ENCODE results near the gene UBE2U. TPM values are rescaled to one million over a fixed set of nuclear protein-coding genes. Genes with fewer than 3 reads are reported as not detected.

The UBE2U gene
- total and polyA plus RNA-seq, 2 of the 8 experiments (the other 6 are each of a cell fraction or from before 2014, with no cell fraction given) = not detected

DNA sequence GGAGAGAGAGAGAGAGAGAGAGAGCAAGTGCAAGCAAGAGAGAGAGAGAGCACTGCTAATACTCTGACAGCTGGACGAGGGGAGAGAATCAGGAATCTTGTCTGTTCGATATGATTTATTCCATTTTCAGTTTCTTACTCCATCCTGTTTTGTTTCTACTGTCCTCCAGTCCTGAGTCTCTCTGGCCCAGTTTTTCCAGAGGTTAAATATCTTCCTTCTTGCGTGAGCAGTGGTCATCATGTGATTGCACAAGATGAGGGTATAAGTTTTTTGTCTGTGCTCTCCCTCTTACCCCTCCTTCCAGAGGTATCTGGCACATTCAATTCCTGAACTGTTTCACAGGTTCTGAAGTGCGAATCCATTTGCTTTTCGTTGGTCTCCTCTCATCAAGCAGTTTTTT, 16.8 kb downstream of the UBE2U start:
- Histone ChIP-seq H3K56ac (replicated peaks; ENCODE audit: insufficient read length, low read depth, low read length) (no peak overlapping the region), H3K79me1 (ENCODE audit: low read depth, low read length) (no peaks in the 10 kb centered on the region), H3K4ac (replicated peaks; ENCODE audit: insufficient read length, low read depth, low read length) (no peak overlapping the region), H2AK5ac (ENCODE audit: low read depth, low read length) (no peak overlapping the region), H2AFZ (ENCODE audit: low read length) (no peak overlapping the region), H3K4me2 (ENCODE audit: insufficient read depth in 1 of 2, low read depth in 2 of 2, low read length in 2 of 2) (no peak overlapping the region), H3K36me3 (ENCODE audit: control insufficient read depth in 2 of 4, insufficient read depth in 4 of 4, low read length in 3 of 4) (no peaks in the 10 kb centered on the region), H3K23ac (ENCODE audit: insufficient read length) (no peak overlapping the region), H3K18ac (ENCODE audit: extremely low read depth, low read length) (no peak overlapping the region), H3K23me2 (ENCODE audit: low read depth, low read length) (no peaks in the 10 kb centered on the region), H4K5ac (ENCODE audit: insufficient read length, low read depth, low read length) (no peak overlapping the region), H3K9me3 (ENCODE audit: insufficient read depth in 2 of 2, low read depth in 1 of 2, low read length in 1 of 2) (no peaks in the 10 kb centered on the region), H2BK5ac (ENCODE audit: low read depth, low read length) (no peak overlapping the region), H3K27ac (ENCODE audit: low read depth, low read length) (no peak overlapping the region), H4K91ac (replicated peaks; ENCODE audit: insufficient read length, low read length) (no peak overlapping the region), H2BK20ac (ENCODE audit: low read length) (no peak overlapping the region), H3K9ac (replicated peaks in 1 of 4; ENCODE audit: extremely low read depth in 1 of 4, low read depth in 3 of 4, low read length in 3 of 4) (no peak overlapping the region), H3K27me3 (replicated peaks in 1 of 4; ENCODE audit: control insufficient read depth in 3 of 4, extremely low read depth in 1 of 4, insufficient read depth in 3 of 4, low read length in 3 of 4) (no peaks in the 10 kb centered on the region), H2BK12ac (ENCODE audit: low read depth, low read length) (no peak overlapping the region), H3K79me2 (ENCODE audit: control insufficient read depth in 1 of 2, insufficient read depth in 2 of 2, low read length in 2 of 2) (no peaks in the 10 kb centered on the region), H4K8ac (ENCODE audit: extremely low read depth, insufficient read depth, low read length) (no peak overlapping the region), H3K4me3 (ENCODE audit: extremely low read depth in 1 of 4, insufficient read depth in 2 of 4, low read depth in 3 of 4, low read length in 4 of 4) (no peak overlapping the region), H3K14ac (ENCODE audit: insufficient read length) (no peak overlapping the region), H2BK15ac (ENCODE audit: low read length) (no peak overlapping the region), H2BK120ac (replicated peaks; ENCODE audit: low read depth, low read length) (no peak overlapping the region), H3K4me1 (replicated peaks in 1 of 4; ENCODE audit: control insufficient read depth in 3 of 4, insufficient read depth in 4 of 4, low read length in 3 of 4) (no peaks in the 10 kb centered on the region), H4K20me1 (replicated peaks in 1 of 2; ENCODE audit: control insufficient read depth in 1 of 2, insufficient read depth in 2 of 2, low read length in 2 of 2) (no peaks in the 10 kb centered on the region)
- ChIA-PET CTCF (ENCODE audit: partially characterized antibody) (no interaction called here), POLR2A (ENCODE audit: partially characterized antibody) (no interaction called here)
- 91% methylated on average over 5 of the region's 5 CpGs; no CpG with 5 or more reads in 1 of the 2 experiments for WGBS, 2 experiments (ENCODE audit: extremely low coverage in 1 of 2, insufficient coverage in 1 of 2, insufficient read length in 1 of 2, insufficient replicate concordance in 2 of 2, low coverage in 1 of 2, low lambda C conversion rate in 2 of 2, missing lambda C conversion rate in 1 of 2)
- FAIRE-seq (no peak), DNase-seq (ENCODE audit: low read depth in 1 of 2, low spot score in 2 of 2) (no peak)
- TF ChIP-seq RBBP5 (IDR thresholded peaks at IDR 0.05; ENCODE audit: borderline replicate concordance, low read depth, low read length) (no peak), KDM5A (IDR thresholded peaks at IDR 0.05; ENCODE audit: low read length) (no peak), JUND (IDR thresholded peaks at IDR 0.05; ENCODE audit: low read length) (no peak), CBX8 (IDR thresholded peaks at IDR 0.05; ENCODE audit: borderline replicate concordance, low read depth, low read length) (no peak), TCF12 (IDR thresholded peaks at IDR 0.05; ENCODE audit: low read depth, low read length) (no peak), ATF2 (IDR thresholded peaks at IDR 0.05; ENCODE audit: low read length) (no peak), SP1 (IDR thresholded peaks at IDR 0.05; ENCODE audit: low read depth, low read length) (no peak), SIN3A (conservative IDR thresholded peaks at IDR 0.05 in 1 of 2, IDR thresholded peaks at IDR 0.05 in 1 of 2; ENCODE audit: low read depth in 1 of 2, low read length in 2 of 2) (no peak), BRCA1 (IDR thresholded peaks at IDR 0.05; ENCODE audit: low read depth, low read length) (no peak), EGR1 (IDR thresholded peaks at IDR 0.05; ENCODE audit: borderline replicate concordance, low read depth, low read length) (no peak), BACH1 (IDR thresholded peaks at IDR 0.05; ENCODE audit: low read length) (no peak), RFX5 (IDR thresholded peaks at IDR 0.05; ENCODE audit: borderline replicate concordance, low read depth, low read length) (no peak), SIRT6 (IDR thresholded peaks at IDR 0.05; ENCODE audit: low read length) (no peak), GABPA (IDR thresholded peaks at IDR 0.05; ENCODE audit: borderline replicate concordance, insufficient read depth, low read length) (no peak), SIX5 (IDR thresholded peaks at IDR 0.05; ENCODE audit: low read depth, low read length) (no peak)
